H1 (cell line): Measurements from ENCODE around the gene CDK10. TPM values are rescaled to one million over a fixed set of nuclear protein-coding genes. Genes with fewer than 3 reads are reported as not detected.

ENCODE experiments used
- CTCF ChIA-PET: fragments of 300-600 bp; sonication (Branson Sonifier 250); formaldehyde crosslinking; loops from one replicate; lab custom pipeline; 2021; ENCODE audit not compliant: partially characterized antibody; lab: Charles Lee
- POLR2A ChIA-PET: fragments of 300-600 bp; sonication (Branson Sonifier 250); formaldehyde crosslinking; loops from one replicate; lab custom pipeline; 2021; ENCODE audit warnings: inconsistent platforms; ENCODE audit not compliant: partially characterized antibody; lab: Charles Lee
- DNase-seq, 2 experiments: peaks; one replicate each; pipeline versions ENCODE4 v3.0.0 to v3.0.0-alpha.2; 2010 to 2022; ENCODE audit warnings: low spot score in 2 of 2, low read depth in 1 of 2, mixed read lengths in 1 of 2
- FAIRE-seq: peaks from 2 replicates; lab custom pipeline; 2011; peaks lifted over from hg19 to GRCh38; lab: Jason Lieb, UNC
- H2AFZ ChIP-seq: 2 replicates; pipeline ENCODE4 v1.8.1; 2012; ENCODE audit warnings: low read length, inconsistent platforms
- H2AK5ac ChIP-seq: 2 replicates; pipeline ENCODE4 v1.6.1; 2013; ENCODE audit warnings: low read depth, low read length
- H2BK120ac ChIP-seq: replicated peaks from 2 replicates; pipeline ENCODE3; 2013; ENCODE audit warnings: low read depth, low read length, inconsistent platforms
- H2BK12ac ChIP-seq: 2 replicates; pipeline ENCODE4 v1.6.1; 2013; ENCODE audit warnings: low read depth, low read length
- H2BK15ac ChIP-seq: 2 replicates; pipeline ENCODE4 v1.6.1; 2013; ENCODE audit warnings: low read length
- H2BK20ac ChIP-seq: 2 replicates; pipeline ENCODE4 v1.6.1; 2013; ENCODE audit warnings: low read length
- H2BK5ac ChIP-seq: 2 replicates; pipeline ENCODE4 v1.6.1; 2013; ENCODE audit warnings: low read depth, low read length
- H3K14ac ChIP-seq: 2 replicates; pipeline ENCODE4 v1.6.1; 2013; ENCODE audit warnings: inconsistent platforms; ENCODE audit not compliant: insufficient read length
- H3K18ac ChIP-seq: 2 replicates; pipeline ENCODE4 v1.6.1; 2013; ENCODE audit warnings: low read length; ENCODE audit errors: extremely low read depth
- H3K23ac ChIP-seq: 2 replicates; pipeline ENCODE4 v1.6.1; 2013; ENCODE audit warnings: inconsistent platforms; ENCODE audit not compliant: insufficient read length
- H3K23me2 ChIP-seq: 2 replicates; pipeline ENCODE4 v1.6.1; 2013; ENCODE audit warnings: low read depth, low read length
- H3K27ac ChIP-seq: 2 replicates; pipeline ENCODE4 v1.6.1; 2011; ENCODE audit warnings: low read depth, low read length, inconsistent platforms
- H3K27me3 ChIP-seq, 4 experiments: replicated peaks in 1 of 4; 1 replicate in 1 of 4; 2 replicates in 3 of 4; pipeline versions ENCODE4 v1.6.1 to v1.8.1; 2011 to 2013; ENCODE audit warnings: low read length in 3 of 4, mild to moderate bottlenecking in 3 of 4, inconsistent platforms in 2 of 4, mixed read lengths in 2 of 4, moderate library complexity in 1 of 4; ENCODE audit not compliant: control insufficient read depth in 3 of 4, insufficient read depth in 3 of 4; ENCODE audit errors: extremely low read depth in 1 of 4
- H3K36me3 ChIP-seq, 4 experiments: 2 replicates each; pipeline versions ENCODE4 v1.6.1 to v1.8.1; 2011 to 2013; ENCODE audit warnings: mild to moderate bottlenecking in 4 of 4, low read length in 3 of 4, moderate library complexity in 2 of 4, control low read depth in 1 of 4, inconsistent platforms in 1 of 4; ENCODE audit not compliant: insufficient read depth in 4 of 4, control insufficient read depth in 2 of 4
- H3K4ac ChIP-seq: replicated peaks from 2 replicates; pipeline ENCODE3; 2013; ENCODE audit warnings: low read length, low read depth, mixed read lengths, inconsistent platforms; ENCODE audit not compliant: insufficient read length
- H3K4me1 ChIP-seq, 4 experiments: replicated peaks in 1 of 4; 1 replicate in 1 of 4; 2 replicates in 3 of 4; pipeline versions ENCODE4 v1.6.1 to v1.8.1; 2011 to 2013; ENCODE audit warnings: low read length in 3 of 4, inconsistent platforms in 2 of 4, mixed read lengths in 1 of 4; ENCODE audit not compliant: insufficient read depth in 4 of 4, control insufficient read depth in 3 of 4
- H3K4me2 ChIP-seq, 2 experiments: 2 replicates each; pipeline versions ENCODE4 v1.6.1 to v1.8.1; 2011 to 2013; ENCODE audit warnings: low read depth in 2 of 2, low read length in 2 of 2, control low read depth in 1 of 2, inconsistent platforms in 1 of 2, mild to moderate bottlenecking in 1 of 2; ENCODE audit not compliant: insufficient read depth in 1 of 2
- H3K4me3 ChIP-seq, 4 experiments: fragments of 200-600, 300-600 bp in 1 of 4; sonication (generic), shearing (Covaris generic), sonication (Bioruptor Twin) in 1 of 4; 2 replicates each; pipeline versions ENCODE4 v1.5.1 to v1.8.1; 2011 to 2016; ENCODE audit warnings: low read length in 4 of 4, low read depth in 3 of 4, control low read depth in 2 of 4, inconsistent platforms in 2 of 4, mild to moderate bottlenecking in 2 of 4, mixed read lengths in 1 of 4, moderate library complexity in 1 of 4; ENCODE audit not compliant: insufficient read depth in 2 of 4; ENCODE audit errors: extremely low read depth in 1 of 4
- H3K56ac ChIP-seq: replicated peaks from 2 replicates; pipeline ENCODE3; 2013; ENCODE audit warnings: low read depth, mild to moderate bottlenecking, mixed read lengths, low read length, inconsistent platforms; ENCODE audit not compliant: insufficient read length
- H3K79me1 ChIP-seq: 2 replicates; pipeline ENCODE4 v1.6.1; 2013; ENCODE audit warnings: low read depth, low read length, control low read depth
- H3K79me2 ChIP-seq, 2 experiments: 2 replicates each; pipeline versions ENCODE4 v1.6.1 to v1.8.1; 2012 to 2013; ENCODE audit warnings: low read length in 2 of 2, mild to moderate bottlenecking in 2 of 2, inconsistent platforms in 1 of 2; ENCODE audit not compliant: insufficient read depth in 2 of 2, control insufficient read depth in 1 of 2
- H3K9ac ChIP-seq, 4 experiments: replicated peaks in 1 of 4; 1 replicate in 1 of 4; 2 replicates in 3 of 4; pipeline versions ENCODE4 v1.6.1 to v1.8.1; 2011 to 2013; ENCODE audit warnings: low read depth in 3 of 4, low read length in 3 of 4, control low read depth in 2 of 4, mild to moderate bottlenecking in 2 of 4, moderate library complexity in 2 of 4, inconsistent platforms in 1 of 4; ENCODE audit errors: extremely low read depth in 1 of 4
- H3K9me3 ChIP-seq, 2 experiments: 2 replicates each; pipeline versions ENCODE4 v1.6.1 to v1.8.1; 2012 to 2013; ENCODE audit warnings: mild to moderate bottlenecking in 2 of 2, moderate library complexity in 2 of 2, control low read depth in 1 of 2, inconsistent platforms in 1 of 2, low read depth in 1 of 2, low read length in 1 of 2, mixed read lengths in 1 of 2; ENCODE audit not compliant: insufficient read depth in 2 of 2
- H4K20me1 ChIP-seq, 2 experiments: replicated peaks in 1 of 2; 2 replicates each; pipeline versions ENCODE3 to v1.8.1; 2011 to 2013; ENCODE audit warnings: inconsistent platforms in 2 of 2, low read length in 2 of 2, mild to moderate bottlenecking in 1 of 2; ENCODE audit not compliant: insufficient read depth in 2 of 2, control insufficient read depth in 1 of 2
- H4K5ac ChIP-seq: 2 replicates; pipeline ENCODE4 v1.6.1; 2013; ENCODE audit warnings: low read length, low read depth, mixed read lengths, inconsistent platforms; ENCODE audit not compliant: insufficient read length
- H4K8ac ChIP-seq: 2 replicates; pipeline ENCODE4 v1.8.0; 2013; ENCODE audit warnings: mild to moderate bottlenecking, moderate library complexity, low read length, inconsistent platforms; ENCODE audit not compliant: insufficient read depth; ENCODE audit errors: extremely low read depth
- H4K91ac ChIP-seq: replicated peaks from 2 replicates; pipeline ENCODE3; 2013; ENCODE audit warnings: low read length, mixed read lengths, inconsistent platforms; ENCODE audit not compliant: insufficient read length
- CEBPB ChIP-seq: IDR thresholded peaks from 2 replicates; pipeline ENCODE4 v1.6.1; 2012; ENCODE audit warnings: low read depth, low read length
- E2F6 ChIP-seq: IDR thresholded peaks from 2 replicates; pipeline ENCODE4 v1.6.1; 2012; ENCODE audit warnings: inconsistent platforms
- GABPA ChIP-seq: IDR thresholded peaks from 2 replicates; pipeline ENCODE4 v1.6.1; 2011; ENCODE audit warnings: mild to moderate bottlenecking, low read length, moderate library complexity, borderline replicate concordance; ENCODE audit not compliant: insufficient read depth
- GTF2F1 ChIP-seq: IDR thresholded peaks from 2 replicates; pipeline ENCODE4 v1.6.1; 2012; ENCODE audit warnings: low read depth, low read length, improper control_type of control experiment, borderline replicate concordance
- JUND ChIP-seq: IDR thresholded peaks from 2 replicates; pipeline ENCODE4 v1.6.1; 2011; ENCODE audit warnings: mild to moderate bottlenecking, improper control_type of control experiment, low read length
- SIN3A ChIP-seq, 2 experiments: IDR thresholded peaks in 1 of 2; conservative IDR thresholded peaks in 1 of 2; 2 replicates each; pipeline ENCODE4 v1.6.1; 2011 to 2012; ENCODE audit warnings: low read length in 2 of 2, improper control_type of control experiment in 1 of 2, low read depth in 1 of 2, mild to moderate bottlenecking in 1 of 2
- SRF ChIP-seq: IDR thresholded peaks from 2 replicates; pipeline ENCODE4 v1.6.1; 2011; ENCODE audit warnings: mild to moderate bottlenecking, low read depth, low read length, moderate library complexity
- USF2 ChIP-seq: IDR thresholded peaks from 2 replicates; pipeline ENCODE4 v1.6.1; 2011; ENCODE audit warnings: low read length, improper control_type of control experiment
- WGBS, 2 experiments: shearing (Covaris generic) in 1 of 2; methylation state at CpG; one replicate each; pipeline versions ENCODE4 v1.1.6 to v1.1.7; 2013 to 2015; ENCODE audit warnings: low lambda C conversion rate in 2 of 2, mixed read lengths in 2 of 2, inconsistent platforms in 1 of 2, low coverage in 1 of 2, missing lambda C conversion rate in 1 of 2; ENCODE audit not compliant: insufficient replicate concordance in 2 of 2, insufficient coverage in 1 of 2, insufficient read length in 1 of 2; ENCODE audit errors: extremely low coverage in 1 of 2, missing lambda C conversion rate in 1 of 2; 5-methylcytosine and 5-hydroxymethylcytosine counted together
- polyA plus RNA-seq, 7 experiments: library from polyadenylated mRNA; depleted of rRNA in 3 of 7; stranded (reverse) in 5 of 7; unstranded in 2 of 7; fragments of >200 nt in 5 of 7; fragments of 200-250 nt in 2 of 7; gene quantifications; 1 replicate in 5 of 7; 2 replicates in 1 of 7; 4 replicates in 1 of 7; pipeline versions ENCODE4 v1.2.1 to v1.2.3, GENCODE V29; 2011 to 2013; ENCODE audit warnings: missing spikeins in 2 of 7, mixed read lengths in 2 of 7
- total RNA-seq: library from RNA; stranded (reverse); fragmentation: NEBNext Ultra II Directional; extraction: Animal tissue kit (Norgen Biotek cat#: 25700); gene quantifications from 2 replicates; pipeline ENCODE4 v1.2.1, GENCODE V29; 2021
- TF ChIP-seq, protein P1 (sequence below), 3 experiments: IDR thresholded peaks; 1 replicate in 2 of 3; 2 replicates in 1 of 3; pipeline versions ENCODE4 v1.5.1 to v1.6.1; 2011; ENCODE audit warnings: low read length in 3 of 3, mild to moderate bottlenecking in 3 of 3, inconsistent platforms in 2 of 3, low read depth in 1 of 3, moderate library complexity in 1 of 3; ENCODE audit not compliant: insufficient read depth in 1 of 3; ENCODE audit errors: control extremely low read depth in 1 of 3

CDK10 gene
- total and polyA plus RNA-seq, 2 of the 8 experiments (the other 6 are each of a cell fraction or from before 2014, with no cell fraction given), result 49.5 to 83.9 TPM

DNA sequence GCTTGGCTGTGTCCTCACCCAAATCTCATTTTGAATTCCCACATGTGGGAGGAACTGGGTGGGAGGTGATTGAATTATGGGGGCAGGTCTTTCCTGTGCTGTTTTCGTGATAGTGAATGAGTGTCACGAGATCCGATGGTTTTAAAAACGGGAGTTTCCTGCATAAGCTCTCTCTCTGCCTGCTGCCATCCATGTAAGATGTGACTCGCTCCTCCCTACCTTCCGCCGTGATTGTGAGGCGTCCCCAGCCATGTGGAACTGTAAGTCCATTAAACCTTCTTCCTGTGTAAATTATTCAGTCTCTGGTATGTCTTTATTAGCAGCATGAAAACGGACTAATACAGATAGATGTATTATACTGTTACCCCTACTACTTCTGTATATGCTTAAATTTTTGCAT lies 25.3 kb upstream of the CDK10 start:
- H3K79me2 ChIP-seq, result peaks cover 0 to 15% of the 10 kb centered on the region in 2 experiments; a peak in 2 of 4 replicates
- H3K18ac ChIP-seq, result no peak overlapping the region
- H2BK5ac ChIP-seq, result no peak overlapping the region
- no peak for FAIRE-seq
- no peak overlapping the region for H3K27ac ChIP-seq
- peaks cover 3 to 5% of the 10 kb centered on the region in 2 experiments for H4K20me1 ChIP-seq
- no peak overlapping the region for H3K4me3 ChIP-seq
- H3K23me2 ChIP-seq, result peaks cover 8% of the 10 kb centered on the region
- H3K56ac ChIP-seq, result no peak overlapping the region
- no peak overlapping the region for H2BK120ac ChIP-seq
- H3K4me2 ChIP-seq, result no peak overlapping the region
- ChIA-PET POLR2A (no interaction called here), CTCF (interaction anchor here (1.5 kb wide), 1 partner anchor 7 kb away, joined by 3 read pairs; no protein-coding TSS in a partner anchor)
- H3K27me3 ChIP-seq, result no peaks in the 10 kb centered on the region
- H3K4me1 ChIP-seq, result peaks cover 0 to 8% (median 3%) of the 10 kb centered on the region in 4 experiments; a peak in 3 of 7 replicates
- H3K23ac ChIP-seq, result no peak overlapping the region
- no peak for DNase-seq
- no peak overlapping the region for H3K14ac ChIP-seq
- H4K5ac ChIP-seq, result no peak overlapping the region
- H2AK5ac ChIP-seq, result no peak overlapping the region
- no peak overlapping the region for H2BK20ac ChIP-seq
- H3K9me3 ChIP-seq, result peaks cover 2 to 3% of the 10 kb centered on the region in 2 experiments; a peak in 3 of 4 replicates
- H2BK12ac ChIP-seq, result no peak overlapping the region
- H2AFZ ChIP-seq, result no peak overlapping the region
- H3K4ac ChIP-seq, result no peak overlapping the region
- H3K9ac ChIP-seq, result no peak overlapping the region
- peaks cover 4% of the 10 kb centered on the region; the same call in 1 of the 2 replicates for H3K79me1 ChIP-seq
- H4K91ac ChIP-seq, result no peak overlapping the region
- peaks cover 0 to 22% (median 12%) of the 10 kb centered on the region in 4 experiments; a peak in 6 of 8 replicates for H3K36me3 ChIP-seq
- H2BK15ac ChIP-seq, result no peak overlapping the region
- no peak overlapping the region for H4K8ac ChIP-seq
- 89% methylated on average over 9 of the region's 9 CpGs; no CpG with 5 or more reads in 1 of the 2 experiments for WGBS, 2 experiments
- no peak for TF ChIP-seq GABPA
- TF ChIP-seq JUND, result no peak
- no peak for TF ChIP-seq USF2
- TF ChIP-seq, protein P1, sequence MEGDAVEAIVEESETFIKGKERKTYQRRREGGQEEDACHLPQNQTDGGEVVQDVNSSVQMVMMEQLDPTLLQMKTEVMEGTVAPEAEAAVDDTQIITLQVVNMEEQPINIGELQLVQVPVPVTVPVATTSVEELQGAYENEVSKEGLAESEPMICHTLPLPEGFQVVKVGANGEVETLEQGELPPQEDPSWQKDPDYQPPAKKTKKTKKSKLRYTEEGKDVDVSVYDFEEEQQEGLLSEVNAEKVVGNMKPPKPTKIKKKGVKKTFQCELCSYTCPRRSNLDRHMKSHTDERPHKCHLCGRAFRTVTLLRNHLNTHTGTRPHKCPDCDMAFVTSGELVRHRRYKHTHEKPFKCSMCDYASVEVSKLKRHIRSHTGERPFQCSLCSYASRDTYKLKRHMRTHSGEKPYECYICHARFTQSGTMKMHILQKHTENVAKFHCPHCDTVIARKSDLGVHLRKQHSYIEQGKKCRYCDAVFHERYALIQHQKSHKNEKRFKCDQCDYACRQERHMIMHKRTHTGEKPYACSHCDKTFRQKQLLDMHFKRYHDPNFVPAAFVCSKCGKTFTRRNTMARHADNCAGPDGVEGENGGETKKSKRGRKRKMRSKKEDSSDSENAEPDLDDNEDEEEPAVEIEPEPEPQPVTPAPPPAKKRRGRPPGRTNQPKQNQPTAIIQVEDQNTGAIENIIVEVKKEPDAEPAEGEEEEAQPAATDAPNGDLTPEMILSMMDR (IDR thresholded peaks at IDR 0.05; ENCODE audit: control extremely low read depth in 1 of 3, insufficient read depth in 1 of 3, low read depth in 1 of 3, low read length in 3 of 3), result no peak
- TF ChIP-seq SIN3A (conservative IDR thresholded peaks at IDR 0.05 in 1 of 2, IDR thresholded peaks at IDR 0.05 in 1 of 2; ENCODE audit: low read depth in 1 of 2, low read length in 2 of 2), result no peak
- no peak for TF ChIP-seq CEBPB
- no peak for TF ChIP-seq GTF2F1
- TF ChIP-seq SRF, result no peak
- no peak for TF ChIP-seq E2F6
